CD4-positive, alpha-beta T cell (primary cell): ENCODE measurements around the gene ZDHHC20. TPM values are rescaled to one million over a fixed set of nuclear protein-coding genes. Genes with fewer than 3 reads are reported as not detected.

ENCODE experiments used
- ATAC-seq: fragments of 200-7000 bp; cut with Tn5 transposase; one replicate; pipeline ENCODE4 v1.10.0; 2022; ENCODE audit warnings: mild to moderate bottlenecking; ENCODE audit not compliant: poor library complexity
- CTCF ChIA-PET: fragments of 350-600 bp; sonication (Branson Sonifier 250); formaldehyde crosslinking; loops from one replicate; lab custom pipeline; 2021; ENCODE audit warnings: antibody characterized with exemption, inconsistent platforms; lab: Charles Lee
- POLR2A ChIA-PET: fragments of 350-600 bp; sonication (Branson Sonifier 250); formaldehyde crosslinking; loops from one replicate; lab custom pipeline; 2021; ENCODE audit warnings: antibody characterized with exemption, inconsistent platforms; lab: Charles Lee
- DNase-seq, 14 experiments: peaks; one replicate each; pipeline ENCODE4 v3.0.0-alpha.2; 2013 to 2020; ENCODE audit warnings: mixed read lengths in 2 of 14
- H3K27ac ChIP-seq, 2 donors: one replicate each; pipeline versions ENCODE4 v1.5.1 to v1.7.0; 2013; ENCODE audit warnings: low read length in 2 of 2, low read depth in 1 of 2, mild to moderate bottlenecking in 1 of 2
- H3K27me3 ChIP-seq, 2 experiments: 1 replicate in 1 of 2; 2 replicates in 1 of 2; pipeline versions ENCODE4 v1.6.1 to v1.7.0; 2013; ENCODE audit warnings: low read length in 2 of 2, control low read depth in 1 of 2, mild to moderate bottlenecking in 1 of 2, moderate library complexity in 1 of 2; ENCODE audit not compliant: insufficient read depth in 2 of 2, control insufficient read depth in 1 of 2
- H3K36me3 ChIP-seq: one replicate; pipeline ENCODE4 v1.6.1; 2013; ENCODE audit warnings: low read length, control low read depth; ENCODE audit not compliant: insufficient read depth
- H3K4me1 ChIP-seq: one replicate; pipeline ENCODE4 v1.6.1; 2013; ENCODE audit warnings: low read length, control low read depth; ENCODE audit not compliant: insufficient read depth
- H3K4me3 ChIP-seq: one replicate; pipeline ENCODE4 v1.5.1; 2013; ENCODE audit warnings: mild to moderate bottlenecking, low read length, moderate library complexity
- H3K9me3 ChIP-seq, 2 experiments: 1 replicate in 1 of 2; 2 replicates in 1 of 2; pipeline versions ENCODE4 v1.6.1 to v1.7.0; 2013; ENCODE audit warnings: low read length in 2 of 2, mild to moderate bottlenecking in 2 of 2, control low read depth in 1 of 2, moderate library complexity in 1 of 2; ENCODE audit not compliant: control insufficient read depth in 1 of 2, insufficient read depth in 1 of 2
- H3K27ac Mint-ChIP-seq: one replicate; pipeline ENCODE4 v1.8.0; 2020; ENCODE audit warnings: mixed read lengths
- H3K27me3 Mint-ChIP-seq: one replicate; pipeline ENCODE4 v1.8.0; 2021; ENCODE audit warnings: mixed read lengths
- H3K36me3 Mint-ChIP-seq: one replicate; pipeline ENCODE4 v1.8.0; 2021; ENCODE audit warnings: low read depth, mixed read lengths
- H3K4me1 Mint-ChIP-seq: one replicate; pipeline ENCODE4 v1.8.0; 2021; ENCODE audit warnings: low read depth, mixed read lengths
- H3K4me3 Mint-ChIP-seq: one replicate; pipeline ENCODE4 v1.8.0; 2020; ENCODE audit warnings: mild to moderate bottlenecking, mixed read lengths
- H3K9me3 Mint-ChIP-seq: one replicate; pipeline ENCODE4 v1.8.0; 2020; ENCODE audit warnings: mixed read lengths
- intact Hi-C, 2 experiments: fragments of 100-400 bp; cut with DNase I in 1 of 2; cut with micrococcal nuclease in 1 of 2; formaldehyde crosslinking; loops; one replicate each; pipeline versions ENCODE4 v1.15.1 to v1.9.0; 2023 to 2025; cut with DNase I, micrococcal nuclease
- total RNA-seq, 174 experiments: library from RNA in 2 of 174; stranded (reverse) in 2 of 174; gene quantifications; one replicate each; pipeline ENCODE4 v1.2.3 and lab custom pipeline; 2021 to 2026
- TF ChIP-seq, protein P1 (sequence below): fragments of 200-600 bp; IDR thresholded peaks from one replicate; pipeline ENCODE4 v1.8.0; 2022; ENCODE audit warnings: antibody characterized with exemption, mild to moderate bottlenecking

The ZDHHC20 gene
- total RNA-seq, 2 experiments from 2014 or later: 62.8 to 65.1 TPM

DNA sequence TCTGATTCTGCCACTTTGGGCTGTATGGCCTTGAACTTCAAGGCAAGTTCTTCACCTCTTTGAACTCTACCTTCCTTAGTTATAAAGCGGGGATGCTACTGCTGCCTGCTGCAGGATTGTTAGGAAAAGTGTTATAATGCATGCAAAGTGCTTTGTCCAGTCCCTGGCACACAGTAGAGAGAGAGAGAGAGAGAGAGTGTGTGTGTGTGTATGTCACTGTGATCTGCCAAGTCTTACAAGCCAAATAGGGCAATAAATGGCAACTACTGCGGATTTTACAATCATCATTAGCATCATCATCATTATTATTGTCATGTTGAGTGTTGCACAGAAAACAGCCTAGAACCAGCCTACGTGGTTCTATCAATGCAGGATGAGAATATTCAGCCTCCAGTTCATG, 136.1 kb downstream of the ZDHHC20 start:
- DNase-seq (no peak), ATAC-seq (no peak)
- intact Hi-C loops: no loop called here
- Mint-ChIP-seq H3K36me3 (peaks cover 5% of the 10 kb centered on the region), H3K4me1 (no peaks in the 10 kb centered on the region), H3K4me3 (no peak overlapping the region), H3K9me3 (no peaks in the 10 kb centered on the region), H3K27me3 (no peaks in the 10 kb centered on the region), H3K27ac (no peak overlapping the region)
- H3K27me3 ChIP-seq: no peaks in the 10 kb centered on the region
- TF ChIP-seq, protein P1, sequence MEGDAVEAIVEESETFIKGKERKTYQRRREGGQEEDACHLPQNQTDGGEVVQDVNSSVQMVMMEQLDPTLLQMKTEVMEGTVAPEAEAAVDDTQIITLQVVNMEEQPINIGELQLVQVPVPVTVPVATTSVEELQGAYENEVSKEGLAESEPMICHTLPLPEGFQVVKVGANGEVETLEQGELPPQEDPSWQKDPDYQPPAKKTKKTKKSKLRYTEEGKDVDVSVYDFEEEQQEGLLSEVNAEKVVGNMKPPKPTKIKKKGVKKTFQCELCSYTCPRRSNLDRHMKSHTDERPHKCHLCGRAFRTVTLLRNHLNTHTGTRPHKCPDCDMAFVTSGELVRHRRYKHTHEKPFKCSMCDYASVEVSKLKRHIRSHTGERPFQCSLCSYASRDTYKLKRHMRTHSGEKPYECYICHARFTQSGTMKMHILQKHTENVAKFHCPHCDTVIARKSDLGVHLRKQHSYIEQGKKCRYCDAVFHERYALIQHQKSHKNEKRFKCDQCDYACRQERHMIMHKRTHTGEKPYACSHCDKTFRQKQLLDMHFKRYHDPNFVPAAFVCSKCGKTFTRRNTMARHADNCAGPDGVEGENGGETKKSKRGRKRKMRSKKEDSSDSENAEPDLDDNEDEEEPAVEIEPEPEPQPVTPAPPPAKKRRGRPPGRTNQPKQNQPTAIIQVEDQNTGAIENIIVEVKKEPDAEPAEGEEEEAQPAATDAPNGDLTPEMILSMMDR: no peak
- H3K9me3 ChIP-seq: peaks cover 0 to 13% of the 10 kb centered on the region in 2 experiments
- H3K4me3 ChIP-seq: no peak overlapping the region
- no peak overlapping the region for H3K27ac ChIP-seq
- H3K4me1 ChIP-seq: peaks cover 5% of the 10 kb centered on the region
- POLR2A ChIA-PET: no interaction called here
- CTCF ChIA-PET: no interaction called here
- H3K36me3 ChIP-seq: no peaks in the 10 kb centered on the region

Other genes starting within 250 kb of the ZDHHC20 start
- gene MICU2, start 144.9 kb upstream of the ZDHHC20 start, total RNA-seq: 10 to 100 TPM; 25.4 to 28.4 TPM
- 1 to 10 TPM; 2.2 to 3.4 TPM for gene FGF9, start 211.8 kb upstream of the ZDHHC20 start, total RNA-seq